GM12878 (cell line): ENCODE results near the gene C1orf115. TPM values are rescaled to one million over a fixed set of nuclear protein-coding genes. Genes with fewer than 3 reads are reported as not detected.

Experiments used
- ATAC-seq: fragments of 200-7000 bp; cut with Tn5 transposase; 3 replicates; pipeline ENCODE4 v1.9.1; 2020; ENCODE audit warnings: mild to moderate bottlenecking, moderate library complexity
- BruUV-seq: library from RNA; stranded (reverse); fragments of 400-500 nt; replicated peaks from 2 replicates; lab custom pipeline; 2021; lab: Mats Ljungman, UMichigan
- CTCF ChIA-PET: fragments of 300-600 bp; sonication (Branson Sonifier 250); formaldehyde crosslinking; extraction: SDS; loops from one replicate; lab custom pipeline; 2021; ENCODE audit warnings: inconsistent platforms; lab: Yijun Ruan, JAX
- POLR2A ChIA-PET: fragments of 350-600 bp; formaldehyde crosslinking; extraction: SDS; loops from one replicate; lab custom pipeline; 2021; ENCODE audit warnings: inconsistent platforms; lab: Charles Lee
- RAD21 ChIA-PET: fragments of 300-600 bp; sonication (Branson Sonifier 250); formaldehyde crosslinking; loops from one replicate; lab custom pipeline; 2023; ENCODE audit warnings: antibody characterized with exemption; ENCODE audit not compliant: unreplicated experiment; lab: Charles Lee
- SMC1A ChIA-PET: fragments of 300-600 bp; sonication (Branson Sonifier 250); formaldehyde crosslinking; loops from one replicate; lab custom pipeline; 2023; ENCODE audit not compliant: unreplicated experiment, uncharacterized antibody; lab: Charles Lee
- DNase-seq: peaks from one replicate; pipeline ENCODE4 v3.0.0-alpha.2; 2011; ENCODE audit warnings: low read depth, low spot score
- FAIRE-seq: peaks from 3 replicates; lab custom pipeline; 2011; peaks lifted over from hg19 to GRCh38; lab: Jason Lieb, UNC
- H2AFZ ChIP-seq: 2 replicates; pipeline ENCODE4 v1.6.0; 2011; ENCODE audit warnings: low read depth, low read length, control low read depth; ENCODE audit not compliant: control insufficient read depth
- H3K27ac ChIP-seq: 2 replicates; pipeline ENCODE4 v1.5.1; 2011; ENCODE audit warnings: control low read depth; ENCODE audit not compliant: control insufficient read depth, insufficient read depth
- H3K27me3 ChIP-seq, 2 experiments: replicated peaks in 1 of 2; 2 replicates each; pipeline versions ENCODE4 v1.6.0 to v1.6.1; 2011; ENCODE audit warnings: low read length in 1 of 2; ENCODE audit not compliant: control insufficient read depth in 2 of 2, insufficient read depth in 2 of 2
- H3K36me3 ChIP-seq, 2 experiments: 2 replicates each; pipeline ENCODE4 v1.5.1; 2011; ENCODE audit warnings: low read length in 1 of 2; ENCODE audit not compliant: control insufficient read depth in 2 of 2, insufficient read depth in 2 of 2
- H3K4me1 ChIP-seq: 2 replicates; pipeline ENCODE4 v1.6.1; 2011; ENCODE audit warnings: mild to moderate bottlenecking, low read length, moderate library complexity, mixed read lengths; ENCODE audit not compliant: control insufficient read depth, insufficient read depth
- H3K4me2 ChIP-seq: 2 replicates; pipeline ENCODE4 v1.6.0; 2011; ENCODE audit warnings: control low read depth; ENCODE audit not compliant: control insufficient read depth, insufficient read depth
- H3K4me3 ChIP-seq: fragments of 200-600 bp; sonication (generic); 2 replicates; pipeline ENCODE4 v1.5.1; 2016
- H3K79me2 ChIP-seq: 2 replicates; pipeline ENCODE4 v1.6.0; 2011; ENCODE audit warnings: low read length; ENCODE audit not compliant: control insufficient read depth, insufficient read depth
- H3K9ac ChIP-seq: 2 replicates; pipeline ENCODE4 v1.8.0; 2011; ENCODE audit warnings: low read length, control low read depth, mixed read lengths; ENCODE audit not compliant: control insufficient read depth, insufficient read depth
- H3K9me3 ChIP-seq: replicated peaks from 3 replicates; pipeline ENCODE4 v1.5.1; 2011; ENCODE audit warnings: mild to moderate bottlenecking, low read length; ENCODE audit not compliant: control insufficient read depth, insufficient read depth
- H4K20me1 ChIP-seq: 2 replicates; pipeline ENCODE4 v1.6.0; 2011; ENCODE audit not compliant: control insufficient read depth, insufficient read depth
- BCL11A ChIP-seq: IDR thresholded peaks from 2 replicates; pipeline ENCODE4 v1.6.1; 2011; ENCODE audit warnings: low read depth, low read length
- BHLHE40 ChIP-seq, 2 experiments: fragments of 450-650 bp in 1 of 2; IDR thresholded peaks; 2 replicates each; pipeline ENCODE4 v1.6.1; 2011 to 2017; ENCODE audit warnings: low read depth in 2 of 2, borderline replicate concordance in 1 of 2, improper control_type of control experiment in 1 of 2, low read length in 1 of 2, mild to moderate bottlenecking in 1 of 2
- ELK1 ChIP-seq: IDR thresholded peaks from 2 replicates; pipeline ENCODE4 v1.6.1; 2012; ENCODE audit warnings: low read depth, low read length, improper control_type of control experiment
- ETV6 ChIP-seq, 2 experiments: fragments of 450-650 bp in 1 of 2; IDR thresholded peaks in 1 of 2; conservative IDR thresholded peaks in 1 of 2; 2 replicates each; pipeline ENCODE4 v1.6.1; 2014; ENCODE audit warnings: antibody characterized with exemption in 1 of 2, borderline replicate concordance in 1 of 2, low read depth in 1 of 2, mild to moderate bottlenecking in 1 of 2, moderate library complexity in 1 of 2
- JUND ChIP-seq: IDR thresholded peaks from 2 replicates; pipeline ENCODE4 v1.6.1; 2012; ENCODE audit warnings: low read depth, mild to moderate bottlenecking, low read length, improper control_type of control experiment, moderate library complexity
- KAT2A ChIP-seq: conservative IDR thresholded peaks from 2 replicates; pipeline ENCODE4 v1.6.1; 2011; ENCODE audit warnings: low read depth, low read length; ENCODE audit not compliant: control insufficient read depth
- MEF2B ChIP-seq: fragments of 450-650 bp; IDR thresholded peaks from 2 replicates; pipeline ENCODE4 v1.6.1; 2018; ENCODE audit warnings: mild to moderate bottlenecking, moderate library complexity; ENCODE audit not compliant: partially characterized antibody, poor library complexity, severe bottlenecking
- NFXL1 ChIP-seq: fragments of 450-650 bp; IDR thresholded peaks from 2 replicates; pipeline ENCODE4 v1.6.1; 2017; ENCODE audit warnings: antibody characterized with exemption, mild to moderate bottlenecking, borderline replicate concordance
- POU2F2 ChIP-seq: IDR thresholded peaks from 3 replicates; pipeline ENCODE4 v1.6.1; 2011; ENCODE audit warnings: low read depth, mild to moderate bottlenecking, low read length, borderline replicate concordance
- RAD51 ChIP-seq: fragments of 450-650 bp; IDR thresholded peaks from 2 replicates; pipeline ENCODE4 v1.6.1; 2016; ENCODE audit warnings: moderate library complexity, mild to moderate bottlenecking, inconsistent platforms
- RCOR1 ChIP-seq: conservative IDR thresholded peaks from 2 replicates; pipeline ENCODE4 v1.6.1; 2012; ENCODE audit warnings: low read depth, low read length, improper control_type of control experiment
- TCF7 ChIP-seq: IDR thresholded peaks from 2 replicates; pipeline ENCODE4 v1.6.1; 2014; ENCODE audit warnings: antibody characterized with exemption, borderline replicate concordance
- WGBS: methylation state at CpG from one replicate; pipeline ENCODE4 v1.1.6; 2016; ENCODE audit warnings: low lambda C conversion rate; ENCODE audit not compliant: insufficient replicate concordance, insufficient coverage; ENCODE audit errors: missing lambda C conversion rate; 5-methylcytosine and 5-hydroxymethylcytosine counted together
- in situ Hi-C: fragments of 300-500 bp; cut with MboI; formaldehyde crosslinking; loops from 9 replicates; pipeline ENCODE4 v1.14.3; 2018; ENCODE audit warnings: mixed read lengths
- intact Hi-C: fragments of 100-400 bp; cut with micrococcal nuclease; formaldehyde crosslinking; loops from one replicate; pipeline ENCODE4 v1.14.2; 2022; ENCODE audit not compliant: unreplicated experiment
- polyA plus RNA-seq, 11 experiments: library from polyadenylated mRNA; depleted of rRNA in 4 of 11; unstranded in 6 of 11; stranded (reverse) in 5 of 11; fragments of >200 nt; fragmentation: Nextera tagmentation in 4 of 11; fragmentation: Illumina TruSeq in 1 of 11; extraction: Ambion mirVana in 4 of 11; extraction: Trizol in 1 of 11; gene quantifications; 1 replicate in 1 of 11; 2 replicates in 10 of 11; pipeline versions ENCODE4 v1.2.1 to v1.2.3, GENCODE V29; 2011 to 2016; ENCODE audit warnings: inconsistent platforms in 2 of 11, missing spikeins in 2 of 11, low read depth in 1 of 11
- total RNA-seq, 4 experiments: library from RNA; depleted of rRNA in 3 of 4; stranded (reverse); fragments of >200 nt in 3 of 4; fragmentation: Illumina TruSeq in 1 of 4; extraction: Trizol in 1 of 4; gene quantifications; 2 replicates each; pipeline versions ENCODE4 v1.2.1 to v1.2.3, GENCODE V29; 2013 to 2021
- TF ChIP-seq, protein P1 (sequence below): IDR thresholded peaks from 2 replicates; pipeline ENCODE4 v1.6.1; 2012; ENCODE audit warnings: improper control_type of control experiment, low read depth, low read length; ENCODE audit not compliant: insufficient replicate concordance
- TF ChIP-seq, protein P2 (sequence below): IDR thresholded peaks from 2 replicates; pipeline ENCODE4 v1.6.1; 2011; ENCODE audit warnings: mild to moderate bottlenecking, low read depth, low read length, moderate library complexity; ENCODE audit not compliant: insufficient replicate concordance

Gene C1orf115
- total and polyA plus RNA-seq, 10 of the 15 experiments (the other 5 are each of a cell fraction or from before 2014, with no cell fraction given), result 0.52 to 5.0 (median 4.1) TPM

GRCh38 chr1:220666349-220666748 is 23.8 kb upstream of the C1orf115 start:
- DNase-seq (no peak), FAIRE-seq (no peak), ATAC-seq (no peak)
- ChIA-PET CTCF (interaction anchor here (0.7 kb wide), 1 partner anchor 113 kb away, joined by 3 read pairs; no protein-coding TSS in a partner anchor), SMC1A (no interaction called here), RAD21 (no interaction called here), POLR2A (no interaction called here)
- H3K9ac ChIP-seq, result no peak overlapping the region
- in situ Hi-C loops, result no loop called here
- H3K4me1 ChIP-seq, result no peaks in the 10 kb centered on the region
- H4K20me1 ChIP-seq, result no peaks in the 10 kb centered on the region
- H3K9me3 ChIP-seq, result no peaks in the 10 kb centered on the region
- no TSS peak for BruUV-seq
- no peak overlapping the region for H3K4me2 ChIP-seq
- no peak overlapping the region for H3K27ac ChIP-seq
- no peaks in the 10 kb centered on the region for H3K79me2 ChIP-seq
- WGBS, result 35% methylated on average over 3 of the region's 3 CpGs
- H2AFZ ChIP-seq, result no peak overlapping the region
- H3K36me3 ChIP-seq, result no peaks in the 10 kb centered on the region
- H3K4me3 ChIP-seq, result no peak overlapping the region
- H3K27me3 ChIP-seq, result no peaks in the 10 kb centered on the region
- intact Hi-C loops, result no loop called here
- no peak for TF ChIP-seq KAT2A
- no peak for TF ChIP-seq POU2F2
- TF ChIP-seq ETV6 (conservative IDR thresholded peaks at IDR 0.05 in 1 of 2, IDR thresholded peaks at IDR 0.05 in 1 of 2; ENCODE audit: borderline replicate concordance in 1 of 2, low read depth in 1 of 2), result no peak
- no peak for TF ChIP-seq BCL11A
- TF ChIP-seq, protein P1, sequence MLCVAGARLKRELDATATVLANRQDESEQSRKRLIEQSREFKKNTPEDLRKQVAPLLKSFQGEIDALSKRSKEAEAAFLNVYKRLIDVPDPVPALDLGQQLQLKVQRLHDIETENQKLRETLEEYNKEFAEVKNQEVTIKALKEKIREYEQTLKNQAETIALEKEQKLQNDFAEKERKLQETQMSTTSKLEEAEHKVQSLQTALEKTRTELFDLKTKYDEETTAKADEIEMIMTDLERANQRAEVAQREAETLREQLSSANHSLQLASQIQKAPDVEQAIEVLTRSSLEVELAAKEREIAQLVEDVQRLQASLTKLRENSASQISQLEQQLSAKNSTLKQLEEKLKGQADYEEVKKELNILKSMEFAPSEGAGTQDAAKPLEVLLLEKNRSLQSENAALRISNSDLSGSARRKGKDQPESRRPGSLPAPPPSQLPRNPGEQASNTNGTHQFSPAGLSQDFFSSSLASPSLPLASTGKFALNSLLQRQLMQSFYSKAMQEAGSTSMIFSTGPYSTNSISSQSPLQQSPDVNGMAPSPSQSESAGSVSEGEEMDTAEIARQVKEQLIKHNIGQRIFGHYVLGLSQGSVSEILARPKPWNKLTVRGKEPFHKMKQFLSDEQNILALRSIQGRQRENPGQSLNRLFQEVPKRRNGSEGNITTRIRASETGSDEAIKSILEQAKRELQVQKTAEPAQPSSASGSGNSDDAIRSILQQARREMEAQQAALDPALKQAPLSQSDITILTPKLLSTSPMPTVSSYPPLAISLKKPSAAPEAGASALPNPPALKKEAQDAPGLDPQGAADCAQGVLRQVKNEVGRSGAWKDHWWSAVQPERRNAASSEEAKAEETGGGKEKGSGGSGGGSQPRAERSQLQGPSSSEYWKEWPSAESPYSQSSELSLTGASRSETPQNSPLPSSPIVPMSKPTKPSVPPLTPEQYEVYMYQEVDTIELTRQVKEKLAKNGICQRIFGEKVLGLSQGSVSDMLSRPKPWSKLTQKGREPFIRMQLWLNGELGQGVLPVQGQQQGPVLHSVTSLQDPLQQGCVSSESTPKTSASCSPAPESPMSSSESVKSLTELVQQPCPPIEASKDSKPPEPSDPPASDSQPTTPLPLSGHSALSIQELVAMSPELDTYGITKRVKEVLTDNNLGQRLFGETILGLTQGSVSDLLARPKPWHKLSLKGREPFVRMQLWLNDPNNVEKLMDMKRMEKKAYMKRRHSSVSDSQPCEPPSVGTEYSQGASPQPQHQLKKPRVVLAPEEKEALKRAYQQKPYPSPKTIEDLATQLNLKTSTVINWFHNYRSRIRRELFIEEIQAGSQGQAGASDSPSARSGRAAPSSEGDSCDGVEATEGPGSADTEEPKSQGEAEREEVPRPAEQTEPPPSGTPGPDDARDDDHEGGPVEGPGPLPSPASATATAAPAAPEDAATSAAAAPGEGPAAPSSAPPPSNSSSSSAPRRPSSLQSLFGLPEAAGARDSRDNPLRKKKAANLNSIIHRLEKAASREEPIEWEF, result no peak
- TF ChIP-seq RCOR1, result no peak
- TF ChIP-seq ELK1, result no peak
- TF ChIP-seq BHLHE40 (IDR thresholded peaks at IDR 0.05; ENCODE audit: borderline replicate concordance in 1 of 2, low read depth in 2 of 2, low read length in 1 of 2), result no peak
- no peak for TF ChIP-seq MEF2B
- TF ChIP-seq, protein P2, sequence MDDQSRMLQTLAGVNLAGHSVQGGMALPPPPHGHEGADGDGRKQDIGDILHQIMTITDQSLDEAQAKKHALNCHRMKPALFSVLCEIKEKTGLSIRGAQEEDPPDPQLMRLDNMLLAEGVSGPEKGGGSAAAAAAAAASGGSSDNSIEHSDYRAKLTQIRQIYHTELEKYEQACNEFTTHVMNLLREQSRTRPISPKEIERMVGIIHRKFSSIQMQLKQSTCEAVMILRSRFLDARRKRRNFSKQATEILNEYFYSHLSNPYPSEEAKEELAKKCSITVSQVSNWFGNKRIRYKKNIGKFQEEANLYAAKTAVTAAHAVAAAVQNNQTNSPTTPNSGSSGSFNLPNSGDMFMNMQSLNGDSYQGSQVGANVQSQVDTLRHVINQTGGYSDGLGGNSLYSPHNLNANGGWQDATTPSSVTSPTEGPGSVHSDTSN, result no peak
- no peak for TF ChIP-seq JUND
- no peak for TF ChIP-seq NFXL1
- TF ChIP-seq TCF7, result no peak
- TF ChIP-seq RAD51, result no peak
